AG09309 (cell line): Measurements from ENCODE around the gene ISCA2.
A peak's percentile ranks its signal among the peaks of the same experiment; 100 is the strongest.

Experiments
- DNase-seq: peaks from one replicate; pipeline ENCODE4 v3.0.0-alpha.2; 2010; ENCODE audit warnings: low read depth
- H3K4me3 ChIP-seq: 2 replicates; pipeline ENCODE4 v1.5.1; 2011; ENCODE audit warnings: mild to moderate bottlenecking, low read depth, low read length, moderate library complexity; ENCODE audit not compliant: control insufficient read depth
- TF ChIP-seq, protein P1 (sequence below): IDR thresholded peaks from 2 replicates; pipeline ENCODE4 v1.5.1; 2011; ENCODE audit warnings: mild to moderate bottlenecking, low read depth, low read length, inconsistent platforms; ENCODE audit not compliant: insufficient read depth, control insufficient read depth; ENCODE audit errors: missing control alignments

The ISCA2 gene

DNA sequence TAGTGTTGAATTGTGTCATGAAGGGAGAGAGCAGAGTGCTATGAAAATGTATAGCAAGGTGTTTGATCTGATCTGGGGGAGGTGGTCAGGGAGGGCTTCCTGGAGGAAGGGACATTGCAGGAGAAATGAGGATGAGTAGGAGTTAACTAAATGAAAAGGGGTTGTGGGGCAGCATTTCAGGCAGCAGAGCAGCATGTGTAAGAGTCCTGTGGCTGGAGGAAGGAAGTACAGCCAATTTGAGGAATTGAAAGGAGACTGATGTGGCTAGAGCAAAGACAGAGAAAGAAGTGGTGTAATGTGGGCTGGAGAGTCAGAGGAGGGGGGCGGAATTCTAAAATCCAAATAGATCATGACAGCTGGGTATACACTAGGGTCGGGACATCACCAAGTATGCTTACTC lies 21.0 kb upstream of the ISCA2 start:
- TF ChIP-seq, protein P1, sequence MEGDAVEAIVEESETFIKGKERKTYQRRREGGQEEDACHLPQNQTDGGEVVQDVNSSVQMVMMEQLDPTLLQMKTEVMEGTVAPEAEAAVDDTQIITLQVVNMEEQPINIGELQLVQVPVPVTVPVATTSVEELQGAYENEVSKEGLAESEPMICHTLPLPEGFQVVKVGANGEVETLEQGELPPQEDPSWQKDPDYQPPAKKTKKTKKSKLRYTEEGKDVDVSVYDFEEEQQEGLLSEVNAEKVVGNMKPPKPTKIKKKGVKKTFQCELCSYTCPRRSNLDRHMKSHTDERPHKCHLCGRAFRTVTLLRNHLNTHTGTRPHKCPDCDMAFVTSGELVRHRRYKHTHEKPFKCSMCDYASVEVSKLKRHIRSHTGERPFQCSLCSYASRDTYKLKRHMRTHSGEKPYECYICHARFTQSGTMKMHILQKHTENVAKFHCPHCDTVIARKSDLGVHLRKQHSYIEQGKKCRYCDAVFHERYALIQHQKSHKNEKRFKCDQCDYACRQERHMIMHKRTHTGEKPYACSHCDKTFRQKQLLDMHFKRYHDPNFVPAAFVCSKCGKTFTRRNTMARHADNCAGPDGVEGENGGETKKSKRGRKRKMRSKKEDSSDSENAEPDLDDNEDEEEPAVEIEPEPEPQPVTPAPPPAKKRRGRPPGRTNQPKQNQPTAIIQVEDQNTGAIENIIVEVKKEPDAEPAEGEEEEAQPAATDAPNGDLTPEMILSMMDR, result no peak
- no peak for DNase-seq
- H3K4me3 ChIP-seq, result no peak overlapping the region

DNA sequence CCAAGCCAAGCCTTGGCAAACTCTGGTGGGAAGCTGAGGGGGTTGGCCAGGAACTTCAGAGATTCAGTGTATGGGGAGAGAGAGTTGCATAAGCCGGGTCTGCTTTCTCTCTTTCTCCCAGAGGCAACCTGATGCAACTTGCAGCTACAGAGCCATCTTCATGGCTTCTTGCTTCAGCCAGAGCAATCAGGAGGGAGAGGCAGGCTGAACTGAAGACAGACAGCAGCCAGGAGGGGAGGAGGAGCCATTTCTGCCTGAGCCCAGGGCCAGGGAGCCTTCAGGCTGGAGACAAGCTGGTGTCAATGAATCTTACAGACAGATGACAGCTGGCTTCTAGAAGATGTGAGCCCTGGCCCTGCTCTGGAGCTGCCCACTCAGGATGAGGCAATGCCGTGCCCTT lies 19.2 kb upstream of the ISCA2 start:
- no peak for DNase-seq
- TF ChIP-seq, protein P1, result no peak
- H3K4me3 ChIP-seq, result no peak overlapping the region

DNA sequence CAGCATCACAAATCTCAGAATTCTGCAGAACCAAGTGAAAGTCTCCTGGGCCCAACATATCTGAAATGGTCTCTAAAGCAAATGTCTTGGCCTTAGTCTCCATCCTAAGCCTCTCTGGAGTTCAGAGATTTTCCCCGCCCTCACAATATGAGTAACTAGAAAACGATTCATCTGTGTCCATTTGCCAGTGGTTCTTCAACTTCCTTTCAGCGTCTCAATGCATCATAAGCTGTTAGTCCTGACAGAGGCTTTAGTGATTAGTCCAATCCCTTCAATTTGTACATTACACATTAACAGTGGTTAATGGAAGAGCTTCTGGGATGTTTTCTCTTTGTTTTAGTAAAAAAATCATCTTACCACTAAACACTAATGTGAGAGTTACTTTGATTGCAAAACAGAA lies 17.9 kb upstream of the ISCA2 start:
- H3K4me3 ChIP-seq, result no peak overlapping the region
- peak; percentile 33 for DNase-seq
- TF ChIP-seq, protein P1, result no peak

DNA sequence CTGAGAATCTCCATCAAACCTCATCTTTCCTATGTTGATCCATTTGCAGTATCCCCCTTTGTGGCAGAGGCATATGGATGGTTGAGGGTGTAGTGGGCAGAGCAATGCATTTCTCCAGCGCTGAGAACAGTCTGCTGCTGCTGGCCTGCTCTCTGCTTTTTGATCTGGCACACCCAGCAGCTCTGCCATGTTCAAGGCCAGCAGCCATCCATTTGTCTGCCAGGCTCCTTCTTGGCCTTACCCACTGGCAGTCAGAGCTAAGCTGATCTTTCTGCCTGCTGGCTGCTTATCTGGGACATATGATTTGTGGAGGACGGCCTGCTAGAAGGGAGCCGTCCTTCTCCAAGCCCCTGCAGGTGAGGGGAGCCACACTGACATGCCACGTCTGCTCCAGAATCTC lies 17.5 kb upstream of the ISCA2 start:
- no peak overlapping the region for H3K4me3 ChIP-seq
- TF ChIP-seq, protein P1, result no peak
- no peak for DNase-seq

DNA sequence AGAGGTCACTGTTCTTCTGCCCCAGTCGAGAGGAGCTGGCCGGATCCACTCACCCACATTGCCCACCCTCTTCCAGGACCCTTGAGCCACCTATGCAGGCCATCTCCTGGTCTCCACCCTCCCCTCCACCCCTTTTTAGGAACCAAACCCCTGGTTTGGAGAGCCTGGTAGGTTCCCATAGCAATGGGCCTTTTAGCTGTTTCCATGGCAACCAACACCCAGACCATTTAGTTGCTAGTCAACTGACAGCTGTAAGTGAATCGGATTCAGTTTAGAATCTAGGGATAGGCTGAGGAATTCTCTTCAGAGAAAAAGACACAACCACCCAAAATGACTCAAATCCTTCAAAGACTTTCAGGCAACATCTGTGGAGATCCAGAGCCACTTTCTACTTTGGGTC lies 17.0 kb upstream of the ISCA2 start:
- no peak for DNase-seq
- TF ChIP-seq, protein P1, result no peak
- H3K4me3 ChIP-seq, result no peak overlapping the region

DNA sequence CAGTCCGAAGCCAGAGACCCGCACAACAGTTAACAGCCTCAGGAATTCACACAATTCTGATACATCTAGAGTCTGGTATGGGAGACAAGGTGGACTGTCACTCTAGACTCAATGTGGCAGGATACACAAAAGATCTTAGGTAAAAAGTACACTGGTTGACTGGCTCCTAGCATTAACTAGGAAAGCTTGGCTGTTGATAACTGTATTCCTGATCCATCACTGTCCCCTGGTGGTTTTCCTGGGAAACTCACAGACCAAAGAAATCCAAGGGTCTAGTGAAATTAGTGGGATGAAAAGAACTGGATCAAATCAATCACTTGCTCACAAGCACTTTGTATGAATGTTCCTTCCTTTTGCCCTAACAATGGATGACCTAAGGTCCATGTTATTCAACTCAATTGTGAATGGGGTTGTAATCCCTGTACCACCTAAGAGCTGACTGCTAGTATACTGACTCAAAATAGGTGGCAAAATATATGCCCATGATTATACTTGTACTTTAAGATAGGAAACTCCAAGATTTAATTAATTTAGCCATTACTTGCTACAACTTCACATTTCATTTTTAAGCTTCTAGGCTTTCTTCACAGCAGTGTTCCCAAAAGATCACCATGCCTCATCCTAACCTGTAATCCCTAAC lies 14.4 kb upstream of the ISCA2 start:
- TF ChIP-seq, protein P1, result peak; percentile 87
- no peak for DNase-seq
- H3K4me3 ChIP-seq, result no peak overlapping the region
